Sigmoid colon (tissue), 7 donors: ENCODE measurements around the gene ADAM33. TPM values are rescaled to one million over a fixed set of nuclear protein-coding genes. Genes with fewer than 3 reads are reported as not detected.

ENCODE experiments used
- DNase-seq: peaks from one replicate; pipeline ENCODE4 v3.0.0-alpha.2; 2019
- H3K27ac ChIP-seq, 4 donors: fragments of 200-600 bp; sonication (generic); one replicate each; pipeline ENCODE4 v1.5.1; 2016 to 2019; ENCODE audit warnings: mild to moderate bottlenecking in 1 of 4
- H3K27me3 ChIP-seq, 3 donors: fragments of 200-600 bp; sonication (generic); one replicate each; pipeline ENCODE4 v1.5.1; 2019; ENCODE audit warnings: mild to moderate bottlenecking in 1 of 3
- H3K36me3 ChIP-seq, 4 donors: fragments of 200-600 bp; sonication (generic); one replicate each; pipeline ENCODE4 v1.5.1; 2016 to 2019
- H3K4me1 ChIP-seq, 4 donors: fragments of 200-600 bp; sonication (generic); one replicate each; pipeline ENCODE4 v1.5.1; 2017 to 2019
- H3K4me3 ChIP-seq, 4 donors: fragments of 200-600 bp; sonication (generic); one replicate each; pipeline ENCODE4 v1.5.1; 2017 to 2019; ENCODE audit warnings: mild to moderate bottlenecking in 2 of 4, moderate library complexity in 1 of 4
- H3K9me3 ChIP-seq, 4 donors: fragments of 200-600 bp in 3 of 4; sonication (generic) in 3 of 4; one replicate each; pipeline versions ENCODE4 v1.5.1 to v1.6.1; 2013 to 2019
- CTCF ChIP-seq, 4 experiments: fragments of 450-650 bp in 3 of 4; fragments of 200-600 bp in 1 of 4; IDR thresholded peaks; one replicate each; pipeline ENCODE4 v1.5.1; 2016 to 2019; ENCODE audit warnings: antibody characterized with exemption in 4 of 4, mild to moderate bottlenecking in 3 of 4, moderate library complexity in 2 of 4
- EP300 ChIP-seq, 4 donors: sonication (generic); formaldehyde crosslinking; IDR thresholded peaks; one replicate each; pipeline ENCODE4 v1.6.1; 2017; ENCODE audit warnings: antibody characterized with exemption in 4 of 4
- POLR2A ChIP-seq, 2 donors: fragments of 450-650 bp; IDR thresholded peaks; one replicate each; pipeline ENCODE4 v1.6.1; 2016; ENCODE audit warnings: antibody characterized with exemption in 2 of 2, mild to moderate bottlenecking in 2 of 2, moderate library complexity in 2 of 2
- POLR2AphosphoS5 ChIP-seq, 4 donors: sonication (generic); formaldehyde crosslinking; IDR thresholded peaks; one replicate each; pipeline ENCODE4 v1.6.1; 2017; ENCODE audit warnings: antibody characterized with exemption in 4 of 4
- WGBS, 2 donors: extraction: QIAGEN DNeasy Blood & Tissue Kit; methylation state at CpG; one replicate each; pipeline ENCODE4 v1.1.7; 2013; 5-methylcytosine and 5-hydroxymethylcytosine counted together
- intact Hi-C: fragments of 100-400 bp; cut with DNase I; formaldehyde crosslinking; loops from one replicate; pipeline ENCODE4 v1.15.1; 2023
- polyA plus RNA-seq, 3 donors: library from polyadenylated mRNA; stranded (reverse); fragments of 200-250 nt; gene quantifications; one replicate each; pipeline ENCODE4 v1.2.3, GENCODE V29; 2013
- total RNA-seq, 4 donors: library from RNA; depleted of rRNA; stranded (reverse); fragments of >200 nt; gene quantifications; one replicate each; pipeline ENCODE4 v1.1.0, GENCODE V29; 2016
- donor health status: healthy with polysubstance abuse.
- donor health status: Bipolar disorder and iron deficiency.
- donor health status: healthy.

The ADAM33 gene
- total and polyA plus RNA-seq, 7 donors: 0.69 to 484 (median 49.9) TPM

- WGBS, 2 donors: 81 to 91% methylated on average over 15 of the region's 15 CpGs
- TF ChIP-seq POLR2A (IDR thresholded peaks at IDR 0.05): no peak
- no peak for TF ChIP-seq EP300 (IDR thresholded peaks at IDR 0.05)
- no peak for TF ChIP-seq CTCF (IDR thresholded peaks at IDR 0.05)
- no peak for TF ChIP-seq POLR2AphosphoS5 (IDR thresholded peaks at IDR 0.05)
- DNase-seq: no peak
- intact Hi-C loops: no loop called here
- H3K9me3 ChIP-seq: peaks cover 0 to 6% (median 1%) of the 10 kb centered on the region in 4 donors
- H3K27ac ChIP-seq: no peak overlapping the region
- H3K4me1 ChIP-seq: no peaks in the 10 kb centered on the region
- H3K4me3 ChIP-seq: no peak overlapping the region
- H3K36me3 ChIP-seq: no peaks in the 10 kb centered on the region
- H3K27me3 ChIP-seq: no peaks in the 10 kb centered on the region
Observed at GRCh38 chr20:3696745-3697587, 15.2 kb upstream of the ADAM33 start.

- TF ChIP-seq POLR2AphosphoS5 (IDR thresholded peaks at IDR 0.05) (no peak), CTCF (IDR thresholded peaks at IDR 0.05) (peak in 2 of 4 experiments; percentile 10 to 18)
- Histone ChIP-seq H3K27me3 (no peaks in the 10 kb centered on the region), H3K4me1 (no peaks in the 10 kb centered on the region), H3K27ac (no peak overlapping the region), H3K4me3 (no peak overlapping the region), H3K36me3 (no peaks in the 10 kb centered on the region), H3K9me3 (peaks cover 0 to 6% (median 1%) of the 10 kb centered on the region in 4 donors)
- intact Hi-C loops: no loop called here
- DNase-seq: no peak
- WGBS, 2 donors: 84 to 91% methylated on average over 1 of the region's 1 CpG
Observed at GRCh38 chr20:3696200-3696599, 14.4 kb upstream of the ADAM33 start.

GRCh38 chr20:3694864-3695263 is 13.1 kb upstream of the ADAM33 start:
- intact Hi-C loops: no loop called here
- 95 to 96% methylated on average over 5 of the region's 5 CpGs for WGBS, 2 donors
- Histone ChIP-seq H3K9me3 (peaks cover 0 to 6% (median 1%) of the 10 kb centered on the region in 4 donors), H3K36me3 (no peaks in the 10 kb centered on the region), H3K27me3 (no peaks in the 10 kb centered on the region), H3K27ac (no peak overlapping the region), H3K4me3 (no peak overlapping the region), H3K4me1 (no peaks in the 10 kb centered on the region)
- no peak for DNase-seq
- no peak for TF ChIP-seq POLR2A (IDR thresholded peaks at IDR 0.05)
- TF ChIP-seq CTCF (IDR thresholded peaks at IDR 0.05): no peak
- TF ChIP-seq EP300 (IDR thresholded peaks at IDR 0.05): no peak
- no peak for TF ChIP-seq POLR2AphosphoS5 (IDR thresholded peaks at IDR 0.05)

GRCh38 chr20:3693376-3693775 is 11.6 kb upstream of the ADAM33 start:
- TF ChIP-seq EP300 (IDR thresholded peaks at IDR 0.05) (no peak), POLR2A (IDR thresholded peaks at IDR 0.05) (no peak), POLR2AphosphoS5 (IDR thresholded peaks at IDR 0.05) (no peak), CTCF (IDR thresholded peaks at IDR 0.05) (no peak)
- DNase-seq: no peak
- peaks cover 0 to under 1% (median 0%) of the 10 kb centered on the region in 4 donors for H3K4me1 ChIP-seq
- H3K36me3 ChIP-seq: no peaks in the 10 kb centered on the region
- no peaks in the 10 kb centered on the region for H3K27me3 ChIP-seq
- H3K27ac ChIP-seq: no peak overlapping the region
- intact Hi-C loops: no loop called here
- no peak overlapping the region for H3K4me3 ChIP-seq
- 88 to 90% methylated on average over 13 of the region's 13 CpGs for WGBS, 2 donors
- H3K9me3 ChIP-seq: peaks cover 0 to 6% (median 1%) of the 10 kb centered on the region in 4 donors
